Measurements from ENCODE around the gene ENHO.

GRCh38 chr9:34556949-34557348, 34.2 kb upstream of the ENHO start:
- no peak for TF ChIP-seq CTCF (IDR thresholded peaks at IDR 0.05)
- TF ChIP-seq EP300 (IDR thresholded peaks at IDR 0.05): no peak
- TF ChIP-seq POLR2A (IDR thresholded peaks at IDR 0.05): no peak

Measured in tibial nerve (tissue), 4 donors.